ENCODE measurements around the gene RNASE9.

Gene RNASE9

GRCh38 chr14:20563971-20564370 is 3.1 kb upstream of the RNASE9 start:
- no peak for DNase-seq (ENCODE audit: low read depth in 1 of 2, low spot score in 1 of 2)
- TF ChIP-seq POLR2AphosphoS5 (IDR thresholded peaks at IDR 0.05; ENCODE audit: low read depth) (no peak), GABPA (IDR thresholded peaks at IDR 0.05; ENCODE audit: low read depth) (no peak), CTCF (IDR thresholded peaks at IDR 0.05; ENCODE audit: insufficient read depth, low read length) (no peak), REST (IDR thresholded peaks at IDR 0.05; ENCODE audit: insufficient replicate concordance, low read depth) (no peak), SPI1 (IDR thresholded peaks at IDR 0.05; ENCODE audit: borderline replicate concordance, low read depth) (no peak)

GRCh38 chr14:20559461-20559904 is 1.4 kb downstream of the RNASE9 start:
- no peak for DNase-seq (ENCODE audit: low read depth in 1 of 2, low spot score in 1 of 2)
- no peaks in the 10 kb centered on the region for H3K27me3 ChIP-seq (ENCODE audit: insufficient read depth, poor library complexity, severe bottlenecking)
- no peak overlapping the region for H3K4me3 ChIP-seq (replicated peaks; ENCODE audit: insufficient read depth, low read length)
- H3K27ac ChIP-seq (replicated peaks): no peak overlapping the region
- TF ChIP-seq SPI1 (IDR thresholded peaks at IDR 0.05; ENCODE audit: borderline replicate concordance, low read depth): no peak
- no peak for TF ChIP-seq POLR2AphosphoS5 (IDR thresholded peaks at IDR 0.05; ENCODE audit: low read depth)
- no peak for TF ChIP-seq REST (IDR thresholded peaks at IDR 0.05; ENCODE audit: insufficient replicate concordance, low read depth)
- TF ChIP-seq GABPA (IDR thresholded peaks at IDR 0.05; ENCODE audit: low read depth): no peak
- no peak for TF ChIP-seq CTCF (IDR thresholded peaks at IDR 0.05; ENCODE audit: insufficient read depth, low read length)

More at GRCh38 chr14:20563971-20564370, 3.1 kb upstream of the RNASE9 start:
- no peaks in the 10 kb centered on the region for H3K27me3 ChIP-seq (ENCODE audit: insufficient read depth, poor library complexity, severe bottlenecking)
- H3K27ac ChIP-seq (replicated peaks): no peak overlapping the region
- H3K4me3 ChIP-seq (replicated peaks; ENCODE audit: insufficient read depth, low read length): no peak overlapping the region

GRCh38 chr14:20557212-20557542 is 3.7 kb downstream of the RNASE9 start:
- H3K4me3 ChIP-seq (replicated peaks; ENCODE audit: insufficient read depth, low read length): no peak overlapping the region
- no peak for TF ChIP-seq POLR2AphosphoS5 (IDR thresholded peaks at IDR 0.05; ENCODE audit: low read depth)
- no peak for TF ChIP-seq GABPA (IDR thresholded peaks at IDR 0.05; ENCODE audit: low read depth)
- no peak for DNase-seq (ENCODE audit: low read depth in 1 of 2, low spot score in 1 of 2)
- H3K27me3 ChIP-seq (ENCODE audit: insufficient read depth, poor library complexity, severe bottlenecking): no peaks in the 10 kb centered on the region
- peak overlapping the region; percentile 61 for H3K27ac ChIP-seq (replicated peaks)

- Histone ChIP-seq H3K27me3 (ENCODE audit: insufficient read depth, poor library complexity, severe bottlenecking) (no peaks in the 10 kb centered on the region), H3K27ac (replicated peaks) (peak overlapping the region; percentile 61), H3K4me3 (replicated peaks; ENCODE audit: insufficient read depth, low read length) (no peak overlapping the region)
- peak; percentile 38 to 73 for DNase-seq (ENCODE audit: low read depth in 1 of 2, low spot score in 1 of 2)
- TF ChIP-seq CTCF (IDR thresholded peaks at IDR 0.05; ENCODE audit: insufficient read depth, low read length) (no peak), GABPA (IDR thresholded peaks at IDR 0.05; ENCODE audit: low read depth) (no peak), REST (IDR thresholded peaks at IDR 0.05; ENCODE audit: insufficient replicate concordance, low read depth) (no peak), SPI1 (IDR thresholded peaks at IDR 0.05; ENCODE audit: borderline replicate concordance, low read depth) (no peak), POLR2AphosphoS5 (IDR thresholded peaks at IDR 0.05; ENCODE audit: low read depth) (no peak)
Measured at GRCh38 chr14:20556500-20557211, 4.2 kb downstream of the RNASE9 start.
